Measurements from ENCODE around the gene HEATR9.

HEATR9 gene

GRCh38 chr17:35856603-35857002 lies 12.1 kb downstream of the HEATR9 start:
- H3K4me3 ChIP-seq, result no peak overlapping the region
- DNase-seq (ENCODE audit: low spot score), result no peak
- no peak for TF ChIP-seq CTCF (IDR thresholded peaks at IDR 0.05)
- no peak overlapping the region for H3K27ac ChIP-seq

GRCh38 chr17:35855965-35856364 lies 12.7 kb downstream of the HEATR9 start:
- Histone ChIP-seq H3K4me3 (no peak overlapping the region), H3K27ac (no peak overlapping the region)
- no peak for TF ChIP-seq CTCF (IDR thresholded peaks at IDR 0.05)
- DNase-seq (ENCODE audit: low spot score), result no peak

- no peak overlapping the region for H3K27ac ChIP-seq
- H3K4me3 ChIP-seq, result no peak overlapping the region
- TF ChIP-seq CTCF (IDR thresholded peaks at IDR 0.05), result peak; percentile 47
- DNase-seq (ENCODE audit: low spot score), result no peak
Observed at GRCh38 chr17:35849469-35850348, 19.0 kb downstream of the HEATR9 start.

DNA sequence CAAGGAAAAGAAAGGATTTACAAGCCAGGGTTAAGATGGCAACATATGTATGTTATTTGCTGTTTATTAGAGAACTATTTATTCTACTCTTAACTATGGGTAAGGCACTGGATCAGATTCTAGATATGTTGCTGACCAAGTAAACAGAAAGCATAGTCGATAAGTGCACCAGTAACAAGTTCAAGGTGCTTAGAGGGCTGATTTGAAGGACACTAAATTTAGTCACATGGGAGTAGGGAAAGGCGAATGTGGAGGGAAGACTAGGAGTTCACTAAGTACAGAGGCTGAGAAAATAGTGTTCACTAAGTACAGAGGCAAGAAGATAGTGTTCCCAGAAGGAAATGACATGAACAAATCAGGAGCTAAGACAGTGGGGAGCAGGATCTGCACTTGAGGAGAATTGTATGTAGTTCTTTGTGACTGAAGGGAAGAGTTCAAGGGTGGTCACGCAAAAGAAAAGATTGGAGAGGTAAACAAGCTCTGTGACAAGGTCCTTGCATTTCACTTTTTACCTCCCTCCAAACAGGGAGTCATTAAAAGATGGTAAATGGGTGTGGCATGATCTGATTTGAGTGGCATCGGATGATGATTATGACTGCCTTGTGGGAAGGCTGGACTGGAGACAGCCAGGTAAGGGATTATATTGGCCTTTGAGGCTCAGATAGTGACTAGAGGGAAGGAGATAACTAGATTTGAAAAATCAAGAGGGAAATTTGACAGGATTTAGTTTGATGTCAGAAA lies 20.9 kb downstream of the HEATR9 start:
- no peak for DNase-seq (ENCODE audit: low spot score)
- no peak for TF ChIP-seq CTCF (IDR thresholded peaks at IDR 0.05)
- Histone ChIP-seq H3K4me3 (no peak overlapping the region), H3K27ac (no peak overlapping the region)

- no peak overlapping the region for H3K27ac ChIP-seq
- no peak overlapping the region for H3K4me3 ChIP-seq
- TF ChIP-seq CTCF (IDR thresholded peaks at IDR 0.05), result no peak
- no peak for DNase-seq (ENCODE audit: low spot score)
Observed at GRCh38 chr17:35847006-35847405, 21.7 kb downstream of the HEATR9 start.

GRCh38 chr17:35846055-35846809 lies 22.5 kb downstream of the HEATR9 start:
- TF ChIP-seq CTCF (IDR thresholded peaks at IDR 0.05), result no peak
- H3K27ac ChIP-seq, result no peak overlapping the region

More at GRCh38 chr17:35846055-35846809, 22.5 kb downstream of the HEATR9 start:
- DNase-seq (ENCODE audit: low spot score), result no peak
- H3K4me3 ChIP-seq, result no peak overlapping the region
